Activated B cell treated with CpG ODN at 0.5 μM for 24 hours (primary cell): ENCODE data around the gene ARHGAP25. TPM values are rescaled to one million over a fixed set of nuclear protein-coding genes. Genes with fewer than 3 reads are reported as not detected.

ENCODE experiments used
- ATAC-seq: fragments of 200-7000 bp; cut with Tn5 transposase; one replicate; pipeline ENCODE4 v1.10.0; 2021; ENCODE audit warnings: low read depth, mild to moderate bottlenecking, moderate library complexity
- CTCF ChIA-PET: fragments of 350-600 bp; sonication (Branson Sonifier 250); formaldehyde crosslinking; loops from one replicate; lab custom pipeline; 2021; ENCODE audit warnings: antibody characterized with exemption; lab: Charles Lee
- POLR2A ChIA-PET: fragments of 350-600 bp; sonication (Branson Sonifier 250); formaldehyde crosslinking; loops from one replicate; lab custom pipeline; 2021; ENCODE audit warnings: antibody characterized with exemption; lab: Charles Lee
- DNase-seq: peaks from one replicate; pipeline ENCODE4 v3.0.0; 2022
- H3K27ac Mint-ChIP-seq: one replicate; pipeline ENCODE4 v1.8.0; 2020; ENCODE audit warnings: mixed read lengths
- H3K27me3 Mint-ChIP-seq: one replicate; pipeline ENCODE4 v1.8.0; 2021; ENCODE audit warnings: mixed read lengths
- H3K36me3 Mint-ChIP-seq: one replicate; pipeline ENCODE4 v1.8.0; 2021; ENCODE audit warnings: low read depth, mixed read lengths
- H3K4me1 Mint-ChIP-seq: one replicate; pipeline ENCODE4 v1.8.0; 2021; ENCODE audit warnings: mixed read lengths
- H3K4me3 Mint-ChIP-seq: one replicate; pipeline ENCODE4 v1.8.0; 2020; ENCODE audit warnings: mild to moderate bottlenecking, mixed read lengths
- H3K9me3 Mint-ChIP-seq: one replicate; pipeline ENCODE4 v1.8.0; 2020; ENCODE audit warnings: mixed read lengths
- intact Hi-C: fragments of 100-400 bp; cut with micrococcal nuclease; formaldehyde crosslinking; loops from one replicate; pipeline ENCODE4 v1.15.1; 2024
- total RNA-seq: library from RNA; stranded (reverse); gene quantifications from 2 replicates; pipeline ENCODE4 v1.2.3, GENCODE V29; 2022
- TF ChIP-seq, protein P1 (sequence below): fragments of 200-600 bp; IDR thresholded peaks from one replicate; pipeline ENCODE4 v1.8.0; 2022; ENCODE audit warnings: antibody characterized with exemption, mild to moderate bottlenecking

ARHGAP25 gene
- total RNA-seq, 1 donor from 2014 or later, result 336 TPM

DNA sequence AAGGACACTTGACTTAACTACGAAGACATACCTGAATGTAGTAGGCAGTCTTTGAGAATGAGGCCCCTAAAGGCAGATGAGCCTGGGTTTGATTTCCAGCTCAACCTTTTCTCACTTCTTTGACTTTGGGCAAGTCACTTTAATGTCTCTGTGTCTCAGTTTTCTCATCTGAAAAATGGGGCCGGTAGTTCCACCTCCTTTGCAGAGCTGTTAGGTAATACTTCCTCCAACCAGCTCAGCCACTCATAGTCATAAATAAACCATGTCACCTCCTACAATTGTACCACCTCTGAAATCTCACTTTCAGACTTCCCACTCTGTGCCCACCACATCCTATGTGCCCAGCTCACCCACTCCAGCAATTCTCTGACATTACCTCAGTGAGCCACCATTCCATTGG is 10.4 kb downstream of the ARHGAP25 start:
- H3K4me1 Mint-ChIP-seq, result peaks cover 86% of the 10 kb centered on the region
- H3K27me3 Mint-ChIP-seq, result no peaks in the 10 kb centered on the region
- DNase-seq, result no peak
- ChIA-PET POLR2A (interaction anchor here (0.7 to 11.4 kb wide), 11 partner anchors 11 to 89 kb away, joined by 3 to 74 read pairs (median 4); partner anchors contain the start of gene ARHGAP25), CTCF (interaction anchor here (1.1 to 3.4 kb wide), 9 partner anchors 11 to 282 kb away, joined by 3 to 18 read pairs (median 4); no protein-coding TSS in a partner anchor)
- H3K9me3 Mint-ChIP-seq, result no peaks in the 10 kb centered on the region
- intact Hi-C loops, result no loop called here
- ATAC-seq, result no peak
- peaks cover 47% of the 10 kb centered on the region for H3K36me3 Mint-ChIP-seq
- TF ChIP-seq, protein P1, sequence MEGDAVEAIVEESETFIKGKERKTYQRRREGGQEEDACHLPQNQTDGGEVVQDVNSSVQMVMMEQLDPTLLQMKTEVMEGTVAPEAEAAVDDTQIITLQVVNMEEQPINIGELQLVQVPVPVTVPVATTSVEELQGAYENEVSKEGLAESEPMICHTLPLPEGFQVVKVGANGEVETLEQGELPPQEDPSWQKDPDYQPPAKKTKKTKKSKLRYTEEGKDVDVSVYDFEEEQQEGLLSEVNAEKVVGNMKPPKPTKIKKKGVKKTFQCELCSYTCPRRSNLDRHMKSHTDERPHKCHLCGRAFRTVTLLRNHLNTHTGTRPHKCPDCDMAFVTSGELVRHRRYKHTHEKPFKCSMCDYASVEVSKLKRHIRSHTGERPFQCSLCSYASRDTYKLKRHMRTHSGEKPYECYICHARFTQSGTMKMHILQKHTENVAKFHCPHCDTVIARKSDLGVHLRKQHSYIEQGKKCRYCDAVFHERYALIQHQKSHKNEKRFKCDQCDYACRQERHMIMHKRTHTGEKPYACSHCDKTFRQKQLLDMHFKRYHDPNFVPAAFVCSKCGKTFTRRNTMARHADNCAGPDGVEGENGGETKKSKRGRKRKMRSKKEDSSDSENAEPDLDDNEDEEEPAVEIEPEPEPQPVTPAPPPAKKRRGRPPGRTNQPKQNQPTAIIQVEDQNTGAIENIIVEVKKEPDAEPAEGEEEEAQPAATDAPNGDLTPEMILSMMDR, result no peak
- no peak overlapping the region for H3K4me3 Mint-ChIP-seq
- peak overlapping the region; percentile 87 for H3K27ac Mint-ChIP-seq

DNA sequence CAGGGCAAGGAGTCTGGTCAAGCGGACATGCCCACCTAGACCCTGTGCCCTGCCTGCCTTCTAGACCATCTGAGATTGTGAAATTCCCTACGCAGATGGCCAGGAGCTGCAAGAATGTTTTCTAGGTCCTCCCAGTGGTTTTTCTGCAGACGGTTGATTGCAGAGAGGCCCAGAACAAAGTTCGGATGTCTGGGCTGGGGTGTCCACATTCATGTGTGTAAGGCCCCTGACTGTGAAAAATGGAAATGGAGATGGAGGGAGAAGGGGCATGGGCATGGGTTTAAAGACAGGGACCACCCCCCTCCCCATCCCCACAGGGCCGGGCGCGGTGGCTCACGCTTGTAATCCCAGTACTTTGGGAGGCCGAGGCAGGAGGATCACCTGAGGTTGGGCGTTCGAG is 11.8 kb downstream of the ARHGAP25 start:
- intact Hi-C loops, result no loop called here
- Mint-ChIP-seq H3K4me1 (peaks cover 82% of the 10 kb centered on the region), H3K27me3 (no peaks in the 10 kb centered on the region), H3K9me3 (no peaks in the 10 kb centered on the region), H3K4me3 (no peak overlapping the region), H3K27ac (peak overlapping the region; percentile 51), H3K36me3 (peaks cover 50% of the 10 kb centered on the region)
- TF ChIP-seq, protein P1, result no peak
- ChIA-PET CTCF (interaction anchor here (1.0 to 3.4 kb wide), 4 partner anchors 37 to 179 kb away, joined by 3 to 18 read pairs (median 4); no protein-coding TSS in a partner anchor), POLR2A (interaction anchor here (0.7 to 11.4 kb wide), 6 partner anchors 9 to 162 kb away, joined by 3 to 74 read pairs (median 5); partner anchors contain the start of gene ARHGAP25)
- no peak for DNase-seq
- ATAC-seq, result no peak

DNA sequence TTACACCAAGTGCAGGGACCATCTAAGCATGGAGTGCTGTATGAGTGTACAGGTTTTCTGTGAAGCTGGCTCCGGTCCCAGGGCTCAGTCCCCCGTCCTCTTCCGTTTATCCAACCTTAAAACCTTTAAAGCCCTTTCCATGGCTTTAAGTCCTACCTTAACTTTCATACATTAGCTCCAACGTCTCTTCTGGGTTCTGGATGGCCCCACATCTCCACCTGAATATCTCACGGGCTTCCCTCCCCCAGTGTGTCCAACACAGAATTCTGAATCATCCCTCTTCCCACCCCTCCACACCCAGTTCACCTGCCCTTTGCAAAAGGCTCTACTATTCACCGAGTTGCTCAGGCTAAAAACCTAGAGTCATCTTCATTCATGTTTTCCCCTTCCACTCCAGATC is 12.8 kb downstream of the ARHGAP25 start:
- no peaks in the 10 kb centered on the region for H3K9me3 Mint-ChIP-seq
- no peak overlapping the region for H3K4me3 Mint-ChIP-seq
- intact Hi-C loops, result no loop called here
- peak overlapping the region; percentile 57 for H3K27ac Mint-ChIP-seq
- H3K4me1 Mint-ChIP-seq, result peaks cover 84% of the 10 kb centered on the region
- H3K27me3 Mint-ChIP-seq, result no peaks in the 10 kb centered on the region
- TF ChIP-seq, protein P1, result no peak
- no peak for DNase-seq
- ChIA-PET CTCF (interaction anchor here (1.2 to 2.3 kb wide), 4 partner anchors 29 to 196 kb away, joined by 3 to 13 read pairs (median 5); no protein-coding TSS in a partner anchor), POLR2A (interaction anchor here (0.7 to 3.3 kb wide), 4 partner anchors 11 to 38 kb away, joined by 6 to 12 read pairs (median 9); no protein-coding TSS in a partner anchor)
- peaks cover 50% of the 10 kb centered on the region for H3K36me3 Mint-ChIP-seq
- ATAC-seq, result no peak

DNA sequence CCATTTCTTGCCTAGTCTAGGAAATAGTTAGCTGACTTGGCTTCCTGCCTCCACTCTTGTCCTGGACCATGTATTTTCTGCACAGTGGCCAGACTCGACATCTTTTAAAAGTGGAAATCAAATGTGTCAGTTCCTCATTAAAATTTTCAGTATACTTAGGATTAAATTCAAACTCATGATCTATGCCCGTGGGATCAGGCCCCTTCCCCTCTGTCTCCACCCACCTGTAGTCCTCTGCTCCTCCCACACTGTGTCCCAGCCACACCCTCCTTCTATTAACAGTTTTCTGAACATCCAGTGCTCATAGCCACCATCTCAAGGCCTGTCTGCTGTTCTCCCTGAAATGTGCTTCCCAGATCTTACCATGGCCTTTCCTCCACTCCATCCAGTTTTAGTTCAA is 13.3 kb downstream of the ARHGAP25 start:
- Mint-ChIP-seq H3K36me3 (peaks cover 50% of the 10 kb centered on the region), H3K4me3 (no peak overlapping the region)
- ATAC-seq, result no peak

DNA sequence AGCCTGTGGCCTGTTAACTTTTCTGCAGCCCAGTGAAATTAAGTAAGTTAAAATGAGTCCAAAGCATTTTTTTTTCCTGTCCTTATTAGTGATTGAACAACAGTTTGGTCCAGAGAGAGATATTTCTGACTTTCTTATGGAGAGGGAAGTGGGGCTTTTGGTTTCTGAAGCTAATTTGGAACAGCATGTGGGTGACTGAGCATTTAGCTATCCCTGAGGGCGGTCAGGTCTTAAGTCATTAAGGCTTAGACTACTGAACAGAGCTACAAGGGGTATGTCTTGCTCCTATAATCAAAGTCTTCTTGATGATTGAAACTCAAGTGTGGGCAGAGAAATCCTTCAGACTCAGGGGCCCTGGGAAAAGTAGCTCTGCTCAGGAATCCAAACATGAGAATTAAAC is 14.0 kb downstream of the ARHGAP25 start:
- ATAC-seq, result no peak
- Mint-ChIP-seq H3K4me1 (peaks cover 84% of the 10 kb centered on the region), H3K36me3 (peaks cover 52% of the 10 kb centered on the region), H3K27me3 (no peaks in the 10 kb centered on the region), H3K9me3 (no peaks in the 10 kb centered on the region), H3K27ac (peak overlapping the region; percentile 57), H3K4me3 (no peak overlapping the region)
- TF ChIP-seq, protein P1, result no peak
- ChIA-PET CTCF (interaction anchor here (0.8 to 6.2 kb wide), 12 partner anchors 14 to 285 kb away, joined by 3 to 71 read pairs (median 4); no protein-coding TSS in a partner anchor), POLR2A (interaction anchor here (0.7 to 3.3 kb wide), 18 partner anchors 9 to 91 kb away, joined by 3 to 14 read pairs (median 4); partner anchors contain the start of gene ARHGAP25)
- DNase-seq, result no peak
- intact Hi-C loops, result no loop called here

More for the DNA sequence above, 13.3 kb downstream of the ARHGAP25 start:
- H3K4me1 Mint-ChIP-seq, result peaks cover 84% of the 10 kb centered on the region
- H3K9me3 Mint-ChIP-seq, result no peaks in the 10 kb centered on the region
- ChIA-PET CTCF (interaction anchor here (1.0 to 6.2 kb wide), 7 partner anchors 20 to 195 kb away, joined by 3 to 71 read pairs (median 5); no protein-coding TSS in a partner anchor), POLR2A (interaction anchor here (0.9 to 3.3 kb wide), 13 partner anchors 8 to 44 kb away, joined by 3 to 14 read pairs (median 6); no protein-coding TSS in a partner anchor)
- H3K27ac Mint-ChIP-seq, result peak overlapping the region; percentile 57
- TF ChIP-seq, protein P1, result no peak
- DNase-seq, result no peak
- no peaks in the 10 kb centered on the region for H3K27me3 Mint-ChIP-seq
- intact Hi-C loops, result no loop called here
